ENCODE data around the gene TMEFF2.

TMEFF2 gene

DNA sequence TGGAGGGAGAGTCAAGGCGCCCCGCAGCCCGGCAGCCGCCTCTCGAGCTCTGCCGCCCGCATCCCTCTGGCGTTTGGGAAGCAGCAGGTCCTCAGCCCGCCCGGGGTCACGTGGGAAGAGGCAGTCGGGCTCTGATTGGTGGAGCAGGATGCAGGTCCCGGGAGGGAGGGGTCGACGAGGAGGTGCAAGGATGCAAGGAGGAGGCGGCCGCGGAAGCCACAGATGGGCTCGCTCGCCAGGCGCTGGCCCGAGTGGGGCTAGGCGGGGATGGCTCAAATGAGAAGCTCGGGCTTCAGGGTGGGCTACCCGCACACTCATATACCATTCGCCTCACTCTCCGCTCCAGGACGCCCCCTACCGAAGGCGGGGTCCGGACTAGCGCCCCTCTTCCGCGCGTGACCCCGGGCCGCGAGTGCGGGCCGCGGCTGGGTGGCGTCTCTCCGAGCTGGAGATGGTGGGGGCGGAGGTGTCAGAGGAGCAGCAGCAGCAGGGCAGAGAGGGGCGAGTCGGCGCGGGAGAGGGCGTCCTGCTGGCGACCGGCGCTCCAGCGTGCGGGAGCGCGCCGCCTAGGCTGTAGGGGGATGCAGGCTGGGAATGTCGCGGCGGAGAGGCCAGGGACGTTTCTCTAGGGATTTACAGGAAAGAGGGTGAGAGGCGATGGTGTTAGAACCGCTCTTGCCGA, at the start of gene TMEFF2:
TSS of gene TMEFF2 (minus strand) at position 68 of the 682 bp plus-strand sequence. CDS start 409 bp downstream, outside the sequence.
- peak; percentile 29 for DNase-seq

GRCh38 chr2:192243488-192243887, 48.8 kb upstream of the TMEFF2 start:
- DNase-seq: no peak

DNA sequence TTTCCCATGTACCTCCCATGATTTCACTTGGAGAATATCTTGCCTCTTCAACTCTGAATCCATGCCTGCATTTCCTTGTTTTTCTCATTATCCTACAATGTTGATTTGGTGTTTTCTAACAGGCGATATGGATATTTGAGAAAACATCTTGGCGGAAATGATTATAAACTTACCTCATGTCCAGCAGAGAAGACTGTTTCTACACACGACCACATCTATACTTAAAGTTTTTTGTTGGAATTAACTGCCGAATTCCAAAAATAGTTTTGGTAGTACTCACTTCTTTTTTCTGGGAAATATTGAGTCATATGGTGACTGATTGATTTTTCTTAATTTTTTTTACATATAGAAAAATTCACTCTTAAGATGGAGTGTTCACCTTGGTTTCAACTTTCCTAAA, 41.4 kb upstream of the TMEFF2 start:
- no peak for DNase-seq

DNA sequence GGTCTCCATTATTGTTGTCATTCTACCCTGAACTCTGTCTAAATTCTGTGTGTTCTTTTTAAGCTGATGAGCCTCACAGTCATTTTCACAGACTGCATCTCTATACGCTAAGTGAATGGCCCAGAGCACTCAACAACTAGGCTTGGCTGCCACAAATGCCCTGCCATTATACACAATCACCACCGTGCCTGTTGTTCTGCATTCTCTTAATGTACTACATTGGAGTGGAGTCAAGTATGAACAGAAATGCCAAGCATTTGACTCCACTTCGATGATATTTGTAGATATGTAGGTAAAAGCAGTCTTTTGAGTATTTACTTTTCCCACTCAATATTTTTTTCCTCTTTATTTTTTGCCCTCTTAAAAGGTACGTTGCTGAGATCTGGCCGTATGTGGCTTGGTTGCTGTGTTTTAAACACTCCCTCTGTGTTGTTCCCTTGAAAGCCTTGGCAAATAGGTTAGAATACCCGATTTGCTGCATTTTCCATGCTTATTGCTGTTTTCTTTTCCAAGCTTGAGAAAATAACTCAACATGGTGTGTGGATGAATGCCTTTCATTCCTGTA, 36.2 kb upstream of the TMEFF2 start:
- DNase-seq: no peak

- DNase-seq: no peak
Observed at GRCh38 chr2:192228685-192229084, 34.0 kb upstream of the TMEFF2 start.

GRCh38 chr2:192218970-192219369, 24.2 kb upstream of the TMEFF2 start:
- no peak for DNase-seq

- no peak for DNase-seq
Observed at GRCh38 chr2:192218377-192218776, 23.6 kb upstream of the TMEFF2 start.

- no peak for DNase-seq
Observed at GRCh38 chr2:192216336-192216735, 21.6 kb upstream of the TMEFF2 start.

DNA sequence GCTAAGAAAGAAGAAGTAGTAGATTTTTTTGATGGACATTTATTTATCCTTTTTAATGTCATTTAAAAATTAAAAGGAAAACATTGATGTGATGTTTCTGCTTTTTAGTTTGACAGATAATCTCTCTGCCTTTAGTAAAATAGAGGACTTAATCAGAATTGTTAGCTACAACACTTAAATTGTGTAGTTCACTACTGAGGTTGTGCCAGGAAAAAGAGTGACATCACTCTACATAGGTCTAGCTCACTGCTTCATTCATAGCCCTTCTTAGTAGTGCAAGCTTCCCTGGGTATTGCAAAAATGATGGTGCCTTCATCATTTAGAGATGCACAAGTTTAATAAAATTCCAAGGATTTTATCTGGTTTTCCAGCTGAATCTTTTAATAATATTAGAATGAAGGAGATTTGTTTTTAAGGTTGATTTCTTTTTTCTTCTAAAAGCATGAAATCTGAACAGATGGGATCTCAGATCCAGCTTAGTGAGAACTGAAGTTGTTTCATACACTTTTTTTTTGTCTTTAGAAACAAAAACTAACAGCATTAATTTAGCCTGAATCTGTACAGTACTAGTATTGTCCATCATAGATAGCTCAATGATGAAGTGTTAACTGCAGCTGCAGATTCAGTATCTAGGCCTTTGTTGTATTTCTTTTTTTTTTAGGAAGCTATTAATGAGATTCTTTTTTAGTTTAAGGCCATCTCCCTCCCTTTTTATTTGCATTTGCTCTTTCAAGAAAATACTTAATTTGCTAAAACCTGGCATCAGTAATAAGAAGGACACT, 20.6 kb upstream of the TMEFF2 start:
- DNase-seq: no peak

DNA sequence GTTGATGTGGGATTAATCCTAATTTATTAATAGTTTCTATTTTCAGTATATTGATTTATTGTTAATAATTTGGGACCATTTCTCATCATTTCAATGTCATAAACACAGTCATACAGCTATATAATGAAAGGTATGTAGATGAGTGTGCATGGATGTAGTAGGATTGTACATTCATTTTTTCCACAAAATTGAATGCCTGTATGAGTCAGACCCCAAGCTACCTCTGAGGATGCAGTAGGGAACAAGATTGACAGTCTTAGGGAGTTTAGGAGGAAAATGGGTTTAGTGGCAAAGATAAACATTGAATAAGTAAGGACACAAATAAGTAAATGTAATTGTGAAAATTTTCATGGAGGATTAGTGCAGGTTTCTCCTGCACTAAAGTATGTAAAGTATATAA, 14.1 kb upstream of the TMEFF2 start:
- no peak for DNase-seq

DNA sequence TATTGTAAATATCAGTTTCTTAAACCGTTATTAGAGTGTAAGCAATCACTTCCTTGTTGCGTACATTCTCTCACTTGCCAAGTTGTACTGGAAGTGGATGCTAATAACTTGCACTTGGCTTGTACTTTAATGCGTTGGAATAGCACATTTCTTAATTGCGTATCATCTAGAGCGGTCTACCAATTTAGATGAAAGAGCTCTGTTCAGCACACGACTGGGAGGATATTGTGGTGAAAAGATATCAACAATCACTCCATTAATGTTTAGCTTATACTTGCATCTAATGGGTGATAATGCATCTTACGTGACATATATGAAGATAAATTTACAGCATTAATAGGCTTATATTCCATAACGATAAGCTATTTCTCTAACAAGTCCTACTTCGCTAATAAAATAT, 11.7 kb upstream of the TMEFF2 start:
- DNase-seq: no peak

GRCh38 chr2:192203876-192204275, 9.1 kb upstream of the TMEFF2 start:
- DNase-seq: no peak

DNA sequence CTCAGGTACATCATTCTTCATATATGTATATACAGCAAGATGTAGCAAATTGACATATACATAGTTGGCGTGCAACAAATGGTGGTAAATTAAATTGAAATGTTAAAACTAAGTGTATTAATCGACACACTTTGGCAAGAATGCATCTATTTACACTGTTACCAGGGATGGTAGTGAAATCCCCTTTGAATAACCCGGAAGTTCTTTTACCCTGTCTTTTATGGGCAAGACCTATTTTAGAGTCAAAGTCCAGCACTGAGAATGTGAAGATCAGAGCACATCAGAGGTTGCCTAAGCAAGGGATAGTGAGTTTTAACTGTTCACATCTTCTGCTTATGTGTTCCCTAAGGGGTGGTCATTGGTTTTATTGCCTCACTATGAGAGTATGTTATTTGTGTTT, 7.6 kb upstream of the TMEFF2 start:
- no peak for DNase-seq

- no peak for DNase-seq
Observed at GRCh38 chr2:192201116-192201515, 6.4 kb upstream of the TMEFF2 start.

DNA sequence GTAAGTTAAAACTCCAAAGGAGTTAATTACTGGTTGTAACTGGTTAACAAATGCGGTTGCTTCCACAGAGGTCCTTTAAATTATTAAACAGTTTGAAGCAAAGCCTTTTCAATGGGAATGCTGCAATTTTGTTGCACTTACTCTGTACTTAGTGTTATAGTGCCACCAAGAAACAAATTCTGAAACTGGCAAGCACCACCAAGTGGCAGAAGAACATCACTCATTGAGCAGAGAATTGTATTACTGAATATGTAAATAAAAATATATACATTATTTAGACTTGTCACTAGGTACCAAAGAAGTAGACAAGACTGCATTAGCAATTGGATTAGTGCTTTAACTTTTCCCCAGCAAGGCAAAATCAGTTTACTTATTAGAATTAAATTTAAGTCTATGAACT, 2.6 kb upstream of the TMEFF2 start:
- DNase-seq: no peak

DNA sequence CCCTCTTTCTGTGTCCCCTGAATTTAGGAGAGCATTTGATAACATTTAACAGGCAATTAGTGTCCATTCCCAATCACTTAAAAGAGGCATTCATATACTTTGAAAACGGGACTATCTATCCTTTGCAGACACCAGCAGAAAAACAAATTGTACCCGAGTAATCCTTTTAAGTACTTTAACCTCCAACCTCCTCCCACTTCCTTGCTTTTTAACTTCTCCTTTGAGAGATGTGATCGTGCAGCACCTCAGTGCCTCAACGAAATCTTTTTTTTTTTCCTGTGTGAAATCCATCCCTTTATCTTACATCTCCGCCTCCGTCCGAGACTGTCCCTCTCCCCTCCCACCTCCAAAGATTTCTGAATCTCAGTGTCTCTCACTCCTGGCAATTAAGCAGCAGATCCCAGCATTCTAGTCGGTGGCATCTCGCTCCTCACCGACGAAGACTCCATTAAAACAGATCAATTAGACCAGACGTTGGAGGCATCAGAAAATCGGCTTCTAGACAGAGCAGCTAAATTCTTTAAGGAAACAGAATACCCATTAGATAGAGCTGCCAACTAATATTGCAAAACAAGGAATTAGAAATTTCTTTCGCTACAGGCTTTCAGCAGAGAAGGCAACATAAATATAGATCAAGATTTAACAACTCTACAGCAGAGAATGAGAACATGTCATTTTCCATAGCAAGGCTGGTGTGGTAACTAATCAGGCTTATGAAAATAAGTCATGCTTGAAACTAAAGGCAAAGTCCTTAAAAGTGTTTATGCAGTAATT, 1.9 kb upstream of the TMEFF2 start:
- DNase-seq: no peak

DNA sequence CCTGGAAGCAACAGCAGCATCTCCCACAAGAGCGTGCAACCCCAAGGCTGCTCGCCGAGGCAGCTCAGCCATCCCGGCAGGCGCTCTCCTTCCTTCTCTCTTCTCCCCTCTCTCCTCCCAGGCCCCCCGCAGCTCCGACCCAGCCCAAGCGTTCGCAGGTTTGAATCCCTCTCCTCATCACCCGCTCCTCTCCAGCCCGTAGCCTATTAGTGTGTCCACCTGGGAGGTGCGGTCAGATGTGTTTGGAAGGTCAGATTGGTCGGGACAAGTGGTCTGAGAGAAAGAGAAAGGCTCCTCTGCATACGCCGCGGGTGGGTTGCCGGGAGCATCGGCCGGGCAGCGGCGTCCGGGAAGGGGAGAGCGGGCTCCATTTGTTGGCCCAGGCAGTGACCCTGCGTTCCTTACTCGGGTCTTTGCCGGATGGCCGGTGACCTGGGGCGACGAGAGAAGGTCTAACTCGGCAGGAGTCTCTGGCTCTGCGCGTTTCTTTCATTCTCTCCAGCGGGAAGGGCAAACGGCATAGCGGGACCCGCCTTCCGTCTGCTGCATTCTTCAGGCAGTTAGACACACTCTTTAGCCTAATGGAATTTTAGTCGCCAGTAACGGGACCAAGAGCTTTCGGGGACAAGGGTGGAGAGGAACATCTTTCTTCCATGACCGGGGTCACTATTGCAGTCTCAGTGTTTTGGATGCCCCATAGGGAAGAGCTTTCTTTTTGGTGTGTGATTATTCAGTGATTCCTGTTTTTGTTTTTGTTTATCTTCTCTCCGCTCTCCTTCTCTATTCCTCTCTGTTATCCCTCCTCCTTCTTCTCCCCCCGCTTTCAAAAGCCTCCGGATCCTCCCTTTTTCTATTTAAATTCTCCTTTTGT, 1.1 kb upstream of the TMEFF2 start:
- DNase-seq: peak; percentile 17

DNA sequence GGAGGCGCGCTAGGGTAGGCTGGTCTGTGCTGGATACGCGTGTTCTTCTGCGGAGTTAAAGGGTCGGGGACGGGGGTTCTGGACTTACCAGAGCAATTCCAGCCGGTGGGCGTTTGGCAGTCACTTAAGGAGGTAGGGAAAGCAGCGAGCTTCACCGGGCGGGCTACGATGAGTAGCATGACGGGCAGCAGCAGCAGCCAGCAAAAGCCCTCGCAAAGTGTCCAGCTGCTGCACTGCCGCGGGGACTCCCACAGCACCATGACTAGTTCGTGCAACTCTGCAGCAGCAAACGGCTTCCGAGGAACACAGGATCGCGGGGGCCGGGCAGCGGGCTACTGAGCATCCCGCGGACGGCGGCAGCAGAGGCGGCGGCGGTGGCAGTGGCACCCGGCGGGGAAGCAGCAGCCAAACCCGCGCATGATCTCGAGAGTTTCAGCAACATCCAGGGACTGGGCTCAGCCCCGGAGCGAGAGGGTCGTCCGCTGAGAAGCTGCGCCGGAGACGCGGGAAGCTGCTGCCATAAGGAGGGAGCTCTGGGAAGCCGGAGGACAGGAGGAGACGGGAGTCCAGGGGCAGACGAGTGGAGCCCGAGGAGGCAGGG, 368 bp downstream of the TMEFF2 start:
- DNase-seq: peak; percentile 27

DNA sequence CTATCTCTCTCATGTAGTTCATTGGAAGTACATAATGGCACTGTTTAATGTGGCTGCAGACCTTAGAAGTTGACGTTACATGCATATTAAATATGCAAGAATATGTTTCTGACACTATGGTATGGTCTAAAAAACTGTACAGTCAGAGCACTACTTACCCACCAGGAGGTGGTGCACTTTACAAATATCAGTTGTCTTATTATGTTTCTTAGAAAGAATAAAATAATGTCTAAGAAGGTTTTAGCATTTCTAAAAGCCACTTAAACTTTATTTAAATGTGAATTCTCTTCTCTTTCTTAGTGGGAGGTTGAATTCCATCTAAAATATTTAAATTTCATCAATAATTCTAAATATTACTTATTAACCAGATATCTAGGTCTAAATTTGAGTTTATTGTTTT, 4.3 kb downstream of the TMEFF2 start:
- DNase-seq: no peak

GRCh38 chr2:192186806-192187205, 7.9 kb downstream of the TMEFF2 start:
- DNase-seq: no peak

- DNase-seq: no peak
Observed at GRCh38 chr2:192184349-192184748, 10.4 kb downstream of the TMEFF2 start.

- no peak for DNase-seq
Observed at GRCh38 chr2:192183296-192183695, 11.4 kb downstream of the TMEFF2 start.
